Astrocyte of the cerebellum (primary cell): Measurements from ENCODE around the gene ADGB.

Experiments
- DNase-seq: peaks from one replicate; pipeline ENCODE4 v3.0.0-alpha.2; 2011; ENCODE audit warnings: low read depth
- H3K4me3 ChIP-seq: 2 replicates; pipeline ENCODE4 v1.5.1; 2011; ENCODE audit warnings: mild to moderate bottlenecking, low read depth, low read length, moderate library complexity
- in situ Hi-C: cut with HindIII; loops from 2 replicates; pipeline ENCODE4 v1.10.0; 2017; ENCODE audit warnings: low sequenced_read_pairs
- TF ChIP-seq, protein P1 (sequence below): IDR thresholded peaks from 2 replicates; pipeline ENCODE4 v1.5.1; 2012; ENCODE audit warnings: low read length, low read depth, moderate library complexity, mild to moderate bottlenecking; ENCODE audit errors: missing control alignments

The ADGB gene

DNA sequence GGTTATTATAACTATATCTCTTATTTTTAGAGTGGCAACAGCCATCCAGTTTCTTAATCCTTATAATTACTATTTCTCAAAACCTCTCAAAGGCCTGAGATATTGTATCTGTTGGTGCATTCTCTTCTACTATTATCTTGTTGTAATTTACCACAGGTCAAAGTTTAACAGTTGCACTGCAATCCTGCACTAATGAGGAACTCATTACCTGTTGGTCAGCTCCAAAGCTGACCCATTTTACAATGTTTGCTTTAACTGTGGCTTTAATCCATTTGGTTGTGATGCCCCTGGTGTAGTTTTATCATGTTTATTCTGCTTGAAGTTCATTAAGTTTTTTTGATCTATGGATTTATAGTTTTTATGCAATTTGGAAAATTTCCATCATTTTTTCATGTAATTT, 6.3 kb upstream of the ADGB start:
- no peak for DNase-seq
- TF ChIP-seq, protein P1, sequence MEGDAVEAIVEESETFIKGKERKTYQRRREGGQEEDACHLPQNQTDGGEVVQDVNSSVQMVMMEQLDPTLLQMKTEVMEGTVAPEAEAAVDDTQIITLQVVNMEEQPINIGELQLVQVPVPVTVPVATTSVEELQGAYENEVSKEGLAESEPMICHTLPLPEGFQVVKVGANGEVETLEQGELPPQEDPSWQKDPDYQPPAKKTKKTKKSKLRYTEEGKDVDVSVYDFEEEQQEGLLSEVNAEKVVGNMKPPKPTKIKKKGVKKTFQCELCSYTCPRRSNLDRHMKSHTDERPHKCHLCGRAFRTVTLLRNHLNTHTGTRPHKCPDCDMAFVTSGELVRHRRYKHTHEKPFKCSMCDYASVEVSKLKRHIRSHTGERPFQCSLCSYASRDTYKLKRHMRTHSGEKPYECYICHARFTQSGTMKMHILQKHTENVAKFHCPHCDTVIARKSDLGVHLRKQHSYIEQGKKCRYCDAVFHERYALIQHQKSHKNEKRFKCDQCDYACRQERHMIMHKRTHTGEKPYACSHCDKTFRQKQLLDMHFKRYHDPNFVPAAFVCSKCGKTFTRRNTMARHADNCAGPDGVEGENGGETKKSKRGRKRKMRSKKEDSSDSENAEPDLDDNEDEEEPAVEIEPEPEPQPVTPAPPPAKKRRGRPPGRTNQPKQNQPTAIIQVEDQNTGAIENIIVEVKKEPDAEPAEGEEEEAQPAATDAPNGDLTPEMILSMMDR = no peak
- in situ Hi-C loops = no loop called here
- no peak overlapping the region for H3K4me3 ChIP-seq

DNA sequence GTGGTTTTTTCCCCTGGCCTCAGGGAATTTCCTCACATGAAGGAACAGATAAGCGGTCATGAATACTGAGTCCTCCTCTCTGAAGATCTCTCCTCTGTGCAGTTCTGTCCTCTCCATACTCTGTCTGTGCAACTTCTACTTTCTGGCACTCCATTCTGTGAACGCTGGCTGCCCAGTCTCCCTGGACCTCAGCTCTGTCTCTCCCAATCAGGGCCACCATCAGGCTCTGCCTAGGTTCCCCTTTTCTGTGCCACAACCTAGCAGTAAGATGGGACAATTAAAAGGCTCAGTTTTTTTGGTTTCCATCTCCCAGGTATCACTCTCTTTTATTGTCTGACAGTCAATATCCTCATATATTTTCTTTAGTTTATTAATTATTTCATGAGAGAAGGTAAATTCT, 4.8 kb upstream of the ADGB start:
- TF ChIP-seq, protein P1 = no peak
- no peak for DNase-seq
- no peak overlapping the region for H3K4me3 ChIP-seq
- in situ Hi-C loops = no loop called here

- TF ChIP-seq, protein P1 = no peak
- H3K4me3 ChIP-seq = no peak overlapping the region
- no peak for DNase-seq
- in situ Hi-C loops = no loop called here
Observed at GRCh38 chr6:146594495-146594894, 4.3 kb upstream of the ADGB start.

- DNase-seq = no peak
- in situ Hi-C loops = no loop called here
- H3K4me3 ChIP-seq = no peak overlapping the region
Observed at GRCh38 chr6:146595972-146596731, 2.6 kb upstream of the ADGB start.

DNA sequence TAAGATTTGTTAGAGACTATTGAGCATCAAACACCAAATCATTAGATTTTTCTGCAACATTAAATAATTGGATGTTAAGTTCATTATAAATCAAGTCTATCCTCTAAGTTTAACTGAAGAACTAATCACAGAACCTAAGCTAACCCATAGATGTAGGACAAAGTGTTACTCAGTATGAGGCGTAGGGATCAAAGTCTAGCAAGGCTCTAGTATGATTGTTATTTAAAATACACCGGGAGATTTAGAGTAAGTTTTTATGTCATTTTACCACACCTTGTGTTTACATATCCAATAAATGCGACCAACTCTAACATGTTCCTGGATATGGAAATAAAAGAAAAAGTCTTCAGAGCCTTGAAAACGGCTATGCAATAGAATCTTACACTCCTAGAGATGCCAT, 2.6 kb downstream of the ADGB start:
- no peak overlapping the region for H3K4me3 ChIP-seq
- DNase-seq = no peak
- TF ChIP-seq, protein P1 = no peak
- in situ Hi-C loops = no loop called here

More at GRCh38 chr6:146595972-146596731, 2.6 kb upstream of the ADGB start:
- TF ChIP-seq, protein P1 = no peak

DNA sequence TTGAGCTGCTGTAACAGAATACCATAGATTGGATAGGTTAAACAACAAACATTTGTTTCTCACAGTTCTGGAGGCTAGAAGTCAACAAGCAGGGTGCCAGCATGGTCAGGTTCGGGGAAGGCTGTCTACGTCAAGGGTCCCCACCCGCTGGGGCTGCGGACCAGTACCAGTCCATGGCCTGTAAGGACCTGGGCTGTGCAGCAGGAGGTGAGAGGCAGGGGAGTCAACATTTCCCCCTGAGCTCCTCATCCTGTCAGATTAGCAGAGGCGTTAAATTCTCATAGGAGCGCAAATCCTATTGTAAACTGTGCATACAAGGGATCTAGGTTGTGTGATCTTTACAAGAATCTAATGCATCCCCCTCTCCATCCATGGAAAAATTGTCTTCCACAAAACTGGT, 3.8 kb downstream of the ADGB start:
- in situ Hi-C loops = no loop called here
- H3K4me3 ChIP-seq = no peak overlapping the region
- DNase-seq = no peak
- TF ChIP-seq, protein P1 = no peak
